ENCODE measurements around the gene LOX.
A peak's percentile ranks its signal among the peaks of the same experiment; 100 is the strongest.

The LOX gene

GRCh38 chr5:122040636-122041302, 37.3 kb downstream of the LOX start:
- no peak overlapping the region for H3K4me3 Mint-ChIP-seq
- no peaks in the 10 kb centered on the region for H3K27me3 Mint-ChIP-seq
- H3K36me3 Mint-ChIP-seq (ENCODE audit: low read depth), result peaks cover 37% of the 10 kb centered on the region
- H3K9me3 Mint-ChIP-seq, result peaks cover 3% of the 10 kb centered on the region
- H3K27ac Mint-ChIP-seq, result no peak overlapping the region
- no peaks in the 10 kb centered on the region for H3K4me1 Mint-ChIP-seq (ENCODE audit: low read depth)

- Mint-ChIP-seq H3K27ac (no peak overlapping the region), H3K9me3 (no peaks in the 10 kb centered on the region), H3K4me1 (ENCODE audit: low read depth) (no peaks in the 10 kb centered on the region), H3K36me3 (ENCODE audit: low read depth) (peaks cover 47% of the 10 kb centered on the region), H3K27me3 (no peaks in the 10 kb centered on the region), H3K4me3 (no peak overlapping the region)
Observed at GRCh38 chr5:122036326-122036725, 41.7 kb downstream of the LOX start.

GRCh38 chr5:122035913-122036312, 42.1 kb downstream of the LOX start:
- no peak overlapping the region for H3K27ac Mint-ChIP-seq
- H3K4me3 Mint-ChIP-seq, result no peak overlapping the region
- H3K4me1 Mint-ChIP-seq (ENCODE audit: low read depth), result no peaks in the 10 kb centered on the region
- no peaks in the 10 kb centered on the region for H3K9me3 Mint-ChIP-seq
- no peaks in the 10 kb centered on the region for H3K27me3 Mint-ChIP-seq
- peaks cover 51% of the 10 kb centered on the region for H3K36me3 Mint-ChIP-seq (ENCODE audit: low read depth)

GRCh38 chr5:122031836-122032235, 46.2 kb downstream of the LOX start:
- H3K4me3 Mint-ChIP-seq, result no peak overlapping the region
- H3K36me3 Mint-ChIP-seq (ENCODE audit: low read depth), result peaks cover 72% of the 10 kb centered on the region
- H3K27ac Mint-ChIP-seq, result no peak overlapping the region
- no peaks in the 10 kb centered on the region for H3K9me3 Mint-ChIP-seq
- H3K27me3 Mint-ChIP-seq, result no peaks in the 10 kb centered on the region
- H3K4me1 Mint-ChIP-seq (ENCODE audit: low read depth), result no peaks in the 10 kb centered on the region

- Mint-ChIP-seq H3K27ac (no peak overlapping the region), H3K36me3 (ENCODE audit: low read depth) (peaks cover 78% of the 10 kb centered on the region), H3K4me1 (ENCODE audit: low read depth) (no peaks in the 10 kb centered on the region), H3K4me3 (no peak overlapping the region), H3K27me3 (no peaks in the 10 kb centered on the region), H3K9me3 (no peaks in the 10 kb centered on the region)
Observed at GRCh38 chr5:122030251-122030650, 47.8 kb downstream of the LOX start.

- Mint-ChIP-seq H3K4me3 (no peak overlapping the region), H3K27ac (no peak overlapping the region), H3K4me1 (ENCODE audit: low read depth) (no peaks in the 10 kb centered on the region), H3K27me3 (no peaks in the 10 kb centered on the region), H3K9me3 (no peaks in the 10 kb centered on the region), H3K36me3 (ENCODE audit: low read depth) (peaks cover 73% of the 10 kb centered on the region)
Observed at GRCh38 chr5:122029818-122030217, 48.2 kb downstream of the LOX start.

- H3K4me1 Mint-ChIP-seq (ENCODE audit: low read depth), result peaks cover 10% of the 10 kb centered on the region
- no peak overlapping the region for H3K27ac Mint-ChIP-seq
- H3K36me3 Mint-ChIP-seq (ENCODE audit: low read depth), result peaks cover 69% of the 10 kb centered on the region
- no peaks in the 10 kb centered on the region for H3K9me3 Mint-ChIP-seq
- H3K27me3 Mint-ChIP-seq, result no peaks in the 10 kb centered on the region
- no peak overlapping the region for H3K4me3 Mint-ChIP-seq
Observed at GRCh38 chr5:122022966-122023365, 55.1 kb downstream of the LOX start.

- peaks cover 10% of the 10 kb centered on the region for H3K4me1 Mint-ChIP-seq (ENCODE audit: low read depth)
- no peak overlapping the region for H3K4me3 Mint-ChIP-seq
- H3K27ac Mint-ChIP-seq, result peak overlapping the region; percentile 66
- H3K9me3 Mint-ChIP-seq, result no peaks in the 10 kb centered on the region
- peaks cover 68% of the 10 kb centered on the region for H3K36me3 Mint-ChIP-seq (ENCODE audit: low read depth)
- no peaks in the 10 kb centered on the region for H3K27me3 Mint-ChIP-seq
Observed at GRCh38 chr5:122019919-122020590, 58.0 kb downstream of the LOX start.

GRCh38 chr5:122015471-122015870, 62.6 kb downstream of the LOX start:
- Mint-ChIP-seq H3K9me3 (no peaks in the 10 kb centered on the region), H3K27me3 (no peaks in the 10 kb centered on the region), H3K36me3 (ENCODE audit: low read depth) (peaks cover 34% of the 10 kb centered on the region), H3K4me1 (ENCODE audit: low read depth) (peaks cover 19% of the 10 kb centered on the region), H3K4me3 (no peak overlapping the region), H3K27ac (no peak overlapping the region)

- peaks cover 36% of the 10 kb centered on the region for H3K36me3 Mint-ChIP-seq (ENCODE audit: low read depth)
- H3K27ac Mint-ChIP-seq, result no peak overlapping the region
- H3K4me3 Mint-ChIP-seq, result no peak overlapping the region
- peaks cover 19% of the 10 kb centered on the region for H3K4me1 Mint-ChIP-seq (ENCODE audit: low read depth)
- H3K9me3 Mint-ChIP-seq, result no peaks in the 10 kb centered on the region
- H3K27me3 Mint-ChIP-seq, result no peaks in the 10 kb centered on the region
Observed at GRCh38 chr5:122014236-122014935, 63.7 kb downstream of the LOX start.
